K562 (cell line): ENCODE results near the gene MSRB3. TPM values are rescaled to one million over a fixed set of nuclear protein-coding genes. Genes with fewer than 3 reads are reported as not detected.

ENCODE experiments used
- BRCA1 ChIP-seq, 2 experiments: fragments of 450-650 bp in 1 of 2; sonication (generic) in 1 of 2; formaldehyde crosslinking in 1 of 2; IDR thresholded peaks; 2 replicates each; pipeline versions ENCODE4 v1.5.0 to v1.6.1; 2017 to 2020; ENCODE audit warnings: mild to moderate bottlenecking in 1 of 2, missing genetic modification reagents in 1 of 2
- KHSRP ChIP-seq: fragments of 450-650 bp; IDR thresholded peaks from 2 replicates; pipeline ENCODE4 v1.6.1; 2017
- NFYB ChIP-seq: IDR thresholded peaks from 2 replicates; pipeline ENCODE4 v1.6.1; 2011; ENCODE audit warnings: mild to moderate bottlenecking, moderate library complexity; ENCODE audit not compliant: insufficient read length; ENCODE audit errors: extremely low read depth
- RBM39 ChIP-seq: fragments of 200-400 bp; formaldehyde crosslinking; optimal IDR thresholded peaks from 2 replicates; pipeline ENCODE3; 2018; ENCODE audit warnings: low read depth, low read length
- polyA plus RNA-seq, 8 experiments: library from polyadenylated mRNA; depleted of rRNA in 4 of 8; stranded (reverse) in 5 of 8; unstranded in 3 of 8; fragments of >200 nt; fragmentation: Nextera tagmentation in 2 of 8; fragmentation: Illumina TruSeq in 1 of 8; extraction: Ambion mirVana in 2 of 8; extraction: Trizol in 1 of 8; gene quantifications; 2 replicates each; pipeline versions ENCODE4 v1.2.1 to v1.2.3, GENCODE V29; 2011 to 2014; ENCODE audit warnings: inconsistent platforms in 1 of 8, missing spikeins in 1 of 8
- total RNA-seq, 7 experiments: library from RNA; depleted of rRNA in 6 of 7; stranded (reverse); fragments of >200 nt in 6 of 7; fragmentation: Illumina TruSeq in 2 of 7; extraction: Trizol in 2 of 7; gene quantifications; 2 replicates each; pipeline versions ENCODE4 v1.2.1 to v1.2.3, GENCODE V29; 2011 to 2021; ENCODE audit warnings: low replicate concordance in 1 of 7
- TF ChIP-seq, protein P1 (sequence below), 2 experiments: fragments of 450-650 bp in 1 of 2; sonication (generic) in 1 of 2; formaldehyde crosslinking in 1 of 2; IDR thresholded peaks; 2 replicates each; pipeline versions ENCODE4 v1.7.1 to v1.9.0; 2016 to 2022; ENCODE audit warnings: inconsistent platforms in 1 of 2, mild to moderate bottlenecking in 1 of 2, missing genetic modification reagents in 1 of 2
- TF ChIP-seq, protein P2 (sequence below): sonication (generic); formaldehyde crosslinking; IDR thresholded peaks from 2 replicates; pipeline ENCODE4 v1.8.0; 2022; ENCODE audit warnings: mild to moderate bottlenecking, low read depth, missing genetic modification reagents
- TF ChIP-seq, protein P3 (sequence below): sonication (generic); formaldehyde crosslinking; IDR thresholded peaks from 2 replicates; pipeline ENCODE4 v1.4.0; 2020; ENCODE audit warnings: mild to moderate bottlenecking, missing genetic modification reagents
- TF ChIP-seq, protein P4 (sequence below): fragments of 450-650 bp; IDR thresholded peaks from 2 replicates; pipeline ENCODE4 v1.6.1; 2014; ENCODE audit warnings: low read depth, mild to moderate bottlenecking, moderate library complexity, borderline replicate concordance
- TF ChIP-seq, protein P5 (sequence below): sonication (generic); formaldehyde crosslinking; IDR thresholded peaks from 2 replicates; pipeline ENCODE4 v1.8.1; 2023; ENCODE audit warnings: mild to moderate bottlenecking, missing genetic modification reagents

The MSRB3 gene
- total and polyA plus RNA-seq, 9 of the 15 experiments (the other 6 are each of a cell fraction or from before 2014, with no cell fraction given), result 0.04 TPM; not detected in 8

DNA sequence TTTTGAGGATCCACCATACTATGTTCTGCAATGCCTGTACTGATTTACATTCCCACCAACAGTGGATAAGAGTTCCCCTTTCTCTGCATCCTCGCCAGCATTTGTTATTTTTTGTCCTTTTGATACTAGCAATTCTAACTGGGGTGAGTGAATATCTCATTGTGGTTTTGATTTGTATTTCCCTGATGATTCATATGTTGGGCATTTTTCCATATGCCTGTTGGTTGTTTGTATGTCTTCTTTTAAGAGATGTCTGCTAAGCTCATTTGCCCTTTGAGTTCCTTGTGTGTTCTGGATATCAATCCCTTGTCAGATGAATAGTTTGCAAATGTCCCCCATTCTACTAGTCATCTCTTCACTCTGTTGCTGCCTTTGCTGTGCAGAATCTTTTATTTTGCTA, 49.0 kb upstream of the MSRB3 start (continued):
- TF ChIP-seq, protein P1, sequence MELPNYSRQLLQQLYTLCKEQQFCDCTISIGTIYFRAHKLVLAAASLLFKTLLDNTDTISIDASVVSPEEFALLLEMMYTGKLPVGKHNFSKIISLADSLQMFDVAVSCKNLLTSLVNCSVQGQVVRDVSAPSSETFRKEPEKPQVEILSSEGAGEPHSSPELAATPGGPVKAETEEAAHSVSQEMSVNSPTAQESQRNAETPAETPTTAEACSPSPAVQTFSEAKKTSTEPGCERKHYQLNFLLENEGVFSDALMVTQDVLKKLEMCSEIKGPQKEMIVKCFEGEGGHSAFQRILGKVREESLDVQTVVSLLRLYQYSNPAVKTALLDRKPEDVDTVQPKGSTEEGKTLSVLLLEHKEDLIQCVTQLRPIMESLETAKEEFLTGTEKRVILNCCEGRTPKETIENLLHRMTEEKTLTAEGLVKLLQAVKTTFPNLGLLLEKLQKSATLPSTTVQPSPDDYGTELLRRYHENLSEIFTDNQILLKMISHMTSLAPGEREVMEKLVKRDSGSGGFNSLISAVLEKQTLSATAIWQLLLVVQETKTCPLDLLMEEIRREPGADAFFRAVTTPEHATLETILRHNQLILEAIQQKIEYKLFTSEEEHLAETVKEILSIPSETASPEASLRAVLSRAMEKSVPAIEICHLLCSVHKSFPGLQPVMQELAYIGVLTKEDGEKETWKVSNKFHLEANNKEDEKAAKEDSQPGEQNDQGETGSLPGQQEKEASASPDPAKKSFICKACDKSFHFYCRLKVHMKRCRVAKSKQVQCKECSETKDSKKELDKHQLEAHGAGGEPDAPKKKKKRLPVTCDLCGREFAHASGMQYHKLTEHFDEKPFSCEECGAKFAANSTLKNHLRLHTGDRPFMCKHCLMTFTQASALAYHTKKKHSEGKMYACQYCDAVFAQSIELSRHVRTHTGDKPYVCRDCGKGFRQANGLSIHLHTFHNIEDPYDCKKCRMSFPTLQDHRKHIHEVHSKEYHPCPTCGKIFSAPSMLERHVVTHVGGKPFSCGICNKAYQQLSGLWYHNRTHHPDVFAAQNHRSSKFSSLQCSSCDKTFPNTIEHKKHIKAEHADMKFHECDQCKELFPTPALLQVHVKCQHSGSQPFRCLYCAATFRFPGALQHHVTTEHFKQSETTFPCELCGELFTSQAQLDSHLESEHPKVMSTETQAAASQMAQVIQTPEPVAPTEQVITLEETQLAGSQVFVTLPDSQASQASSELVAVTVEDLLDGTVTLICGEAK (IDR thresholded peaks at IDR 0.05), result no peak
- TF ChIP-seq, protein P1 (CRISPR knock-in tag; IDR thresholded peaks at IDR 0.05), result no peak
- no peak for TF ChIP-seq NFYB
- TF ChIP-seq BRCA1 (IDR thresholded peaks at IDR 0.05), result no peak
- TF ChIP-seq BRCA1 (CRISPR knock-in tag; IDR thresholded peaks at IDR 0.05), result no peak
- TF ChIP-seq KHSRP, result no peak
- no peak for TF ChIP-seq RBM39
- TF ChIP-seq, protein P2, sequence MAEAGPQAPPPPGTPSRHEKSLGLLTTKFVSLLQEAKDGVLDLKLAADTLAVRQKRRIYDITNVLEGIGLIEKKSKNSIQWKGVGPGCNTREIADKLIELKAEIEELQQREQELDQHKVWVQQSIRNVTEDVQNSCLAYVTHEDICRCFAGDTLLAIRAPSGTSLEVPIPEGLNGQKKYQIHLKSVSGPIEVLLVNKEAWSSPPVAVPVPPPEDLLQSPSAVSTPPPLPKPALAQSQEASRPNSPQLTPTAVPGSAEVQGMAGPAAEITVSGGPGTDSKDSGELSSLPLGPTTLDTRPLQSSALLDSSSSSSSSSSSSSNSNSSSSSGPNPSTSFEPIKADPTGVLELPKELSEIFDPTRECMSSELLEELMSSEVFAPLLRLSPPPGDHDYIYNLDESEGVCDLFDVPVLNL, result no peak
- TF ChIP-seq, protein P3, sequence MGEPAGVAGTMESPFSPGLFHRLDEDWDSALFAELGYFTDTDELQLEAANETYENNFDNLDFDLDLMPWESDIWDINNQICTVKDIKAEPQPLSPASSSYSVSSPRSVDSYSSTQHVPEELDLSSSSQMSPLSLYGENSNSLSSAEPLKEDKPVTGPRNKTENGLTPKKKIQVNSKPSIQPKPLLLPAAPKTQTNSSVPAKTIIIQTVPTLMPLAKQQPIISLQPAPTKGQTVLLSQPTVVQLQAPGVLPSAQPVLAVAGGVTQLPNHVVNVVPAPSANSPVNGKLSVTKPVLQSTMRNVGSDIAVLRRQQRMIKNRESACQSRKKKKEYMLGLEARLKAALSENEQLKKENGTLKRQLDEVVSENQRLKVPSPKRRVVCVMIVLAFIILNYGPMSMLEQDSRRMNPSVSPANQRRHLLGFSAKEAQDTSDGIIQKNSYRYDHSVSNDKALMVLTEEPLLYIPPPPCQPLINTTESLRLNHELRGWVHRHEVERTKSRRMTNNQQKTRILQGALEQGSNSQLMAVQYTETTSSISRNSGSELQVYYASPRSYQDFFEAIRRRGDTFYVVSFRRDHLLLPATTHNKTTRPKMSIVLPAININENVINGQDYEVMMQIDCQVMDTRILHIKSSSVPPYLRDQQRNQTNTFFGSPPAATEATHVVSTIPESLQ (CRISPR knock-in tag), result no peak
- TF ChIP-seq, protein P4, sequence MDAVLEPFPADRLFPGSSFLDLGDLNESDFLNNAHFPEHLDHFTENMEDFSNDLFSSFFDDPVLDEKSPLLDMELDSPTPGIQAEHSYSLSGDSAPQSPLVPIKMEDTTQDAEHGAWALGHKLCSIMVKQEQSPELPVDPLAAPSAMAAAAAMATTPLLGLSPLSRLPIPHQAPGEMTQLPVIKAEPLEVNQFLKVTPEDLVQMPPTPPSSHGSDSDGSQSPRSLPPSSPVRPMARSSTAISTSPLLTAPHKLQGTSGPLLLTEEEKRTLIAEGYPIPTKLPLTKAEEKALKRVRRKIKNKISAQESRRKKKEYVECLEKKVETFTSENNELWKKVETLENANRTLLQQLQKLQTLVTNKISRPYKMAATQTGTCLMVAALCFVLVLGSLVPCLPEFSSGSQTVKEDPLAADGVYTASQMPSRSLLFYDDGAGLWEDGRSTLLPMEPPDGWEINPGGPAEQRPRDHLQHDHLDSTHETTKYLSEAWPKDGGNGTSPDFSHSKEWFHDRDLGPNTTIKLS, result no peak
- TF ChIP-seq, protein P5, sequence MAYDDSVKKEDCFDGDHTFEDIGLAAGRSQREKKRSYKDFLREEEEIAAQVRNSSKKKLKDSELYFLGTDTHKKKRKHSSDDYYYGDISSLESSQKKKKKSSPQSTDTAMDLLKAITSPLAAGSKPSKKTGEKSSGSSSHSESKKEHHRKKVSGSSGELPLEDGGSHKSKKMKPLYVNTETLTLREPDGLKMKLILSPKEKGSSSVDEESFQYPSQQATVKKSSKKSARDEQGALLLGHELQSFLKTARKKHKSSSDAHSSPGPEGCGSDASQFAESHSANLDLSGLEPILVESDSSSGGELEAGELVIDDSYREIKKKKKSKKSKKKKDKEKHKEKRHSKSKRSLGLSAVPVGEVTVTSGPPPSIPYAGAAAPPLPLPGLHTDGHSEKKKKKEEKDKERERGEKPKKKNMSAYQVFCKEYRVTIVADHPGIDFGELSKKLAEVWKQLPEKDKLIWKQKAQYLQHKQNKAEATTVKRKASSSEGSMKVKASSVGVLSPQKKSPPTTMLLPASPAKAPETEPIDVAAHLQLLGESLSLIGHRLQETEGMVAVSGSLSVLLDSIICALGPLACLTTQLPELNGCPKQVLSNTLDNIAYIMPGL (CRISPR knock-in tag), result no peak
